COR-L47 (cell line): ENCODE measurements around the gene KCNJ6.
"Not testable (repeated sequence)": the region's sequence is repeated elsewhere in the genome, so short reads cannot be mapped to it uniquely, and the experiment has no call there.

Experiments
- DNase-seq: peaks from one replicate; lab custom pipeline; 2025; lab: John Stamatoyannopoulos, UW

KCNJ6 gene

DNA sequence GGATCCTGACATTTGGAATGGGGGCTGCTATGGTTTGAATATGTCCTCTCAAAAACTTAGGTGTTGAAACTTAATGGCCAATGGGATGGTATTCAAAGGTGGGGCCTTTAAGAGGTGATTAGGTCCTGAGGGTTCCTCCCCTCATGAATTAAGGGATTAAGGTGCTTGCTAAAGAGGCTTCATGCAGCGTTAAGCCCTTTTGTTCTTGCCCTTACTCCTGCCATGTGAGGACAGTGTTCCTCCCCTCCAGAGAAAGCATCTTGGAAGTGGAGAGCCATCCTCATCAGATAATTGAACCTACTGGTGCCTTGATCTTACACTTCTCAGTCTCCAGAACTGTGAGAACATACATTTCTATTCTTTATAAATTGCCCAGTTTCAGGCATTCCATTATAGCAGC lies 146.6 kb downstream of the KCNJ6 start:
- no peak for DNase-seq

DNA sequence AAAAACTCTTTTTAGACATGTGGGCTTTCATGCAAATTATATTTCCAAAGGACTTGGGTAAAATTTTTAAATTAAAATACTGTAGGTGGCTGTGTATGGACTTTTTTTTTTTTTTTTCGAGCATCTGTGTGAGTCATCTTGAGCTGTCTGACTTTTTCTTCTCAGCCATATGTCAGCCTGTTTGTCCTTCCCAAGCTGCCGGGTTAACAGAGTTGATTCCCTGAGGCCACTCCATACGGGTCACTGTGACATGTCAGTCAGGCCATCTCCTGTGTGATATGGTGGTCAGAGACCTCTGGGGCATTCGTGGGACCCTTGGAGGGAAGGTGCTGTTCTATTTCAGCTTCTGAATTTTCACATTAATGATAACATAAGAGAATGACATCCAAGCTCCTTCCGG lies 148.3 kb downstream of the KCNJ6 start:
- no peak for DNase-seq

DNA sequence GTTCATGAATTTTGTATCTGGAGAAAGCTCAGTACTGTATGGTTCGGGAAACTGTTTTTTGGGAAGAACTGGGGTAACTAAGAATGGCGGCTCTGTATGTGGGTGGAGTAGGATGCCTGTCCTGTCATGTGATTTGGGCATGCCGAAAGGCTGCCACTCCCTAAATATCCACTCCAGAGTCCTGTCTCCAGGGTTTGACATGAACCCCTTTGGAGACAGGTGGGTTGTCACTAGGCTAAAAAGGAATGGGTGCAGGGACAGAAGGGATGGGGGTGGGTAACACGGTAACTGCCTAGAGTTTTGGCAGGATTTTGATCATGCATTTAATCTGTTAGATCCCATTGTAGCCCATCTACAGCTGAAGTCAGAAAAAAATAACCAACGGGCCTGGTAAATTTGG lies 150.1 kb downstream of the KCNJ6 start:
- DNase-seq: no peak

DNA sequence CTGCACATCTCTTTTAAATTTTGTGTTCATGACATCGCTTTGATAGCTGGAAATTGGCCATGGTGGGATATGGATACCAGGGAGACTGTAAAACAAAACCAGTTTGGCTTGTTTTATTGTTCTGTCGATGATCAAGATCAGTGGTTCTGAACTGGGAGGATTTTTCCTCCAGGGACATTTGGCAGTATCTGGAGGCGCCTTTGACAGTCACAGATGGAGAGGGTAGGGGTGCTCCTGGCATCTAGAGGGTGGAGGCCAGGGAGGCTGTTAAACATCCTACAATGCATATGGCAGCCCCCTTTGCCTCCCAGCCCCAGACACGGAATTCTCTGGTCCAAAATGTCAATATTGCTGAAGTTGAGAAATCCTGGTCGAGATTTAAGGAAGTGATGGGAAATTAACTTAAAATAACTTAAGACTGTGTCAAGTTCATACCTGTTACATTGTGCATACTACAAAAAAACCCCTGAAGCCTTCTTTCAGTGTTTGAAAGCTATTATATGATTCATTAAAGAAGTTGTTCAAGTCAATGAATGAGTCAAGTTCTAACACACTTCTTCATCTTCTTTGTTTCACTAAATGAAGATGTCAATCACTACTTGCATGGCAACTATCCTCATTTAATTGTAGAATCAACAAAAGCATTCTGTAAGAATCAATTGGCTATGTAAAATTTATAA lies 150.9 kb downstream of the KCNJ6 start:
- DNase-seq: no peak

DNA sequence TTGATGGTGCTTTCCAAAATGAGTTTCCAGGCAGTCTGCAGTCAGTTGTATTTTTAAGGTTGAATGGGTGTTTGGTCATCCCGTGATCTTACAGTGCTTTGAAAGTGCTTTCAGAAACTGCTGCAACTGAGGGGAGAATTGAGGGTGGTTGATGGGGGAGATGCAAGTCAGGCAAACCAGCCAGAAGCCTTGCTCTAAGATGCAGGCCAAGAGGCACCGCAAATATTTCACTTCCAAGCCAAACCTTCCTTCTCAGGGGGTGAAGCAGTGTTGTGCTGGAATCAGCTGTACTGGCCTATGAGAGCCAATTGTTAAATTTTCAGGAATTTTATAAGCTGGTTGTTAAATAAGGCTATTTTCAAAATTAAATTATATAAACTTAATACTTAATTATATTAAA lies 151.6 kb downstream of the KCNJ6 start:
- DNase-seq: no peak

DNA sequence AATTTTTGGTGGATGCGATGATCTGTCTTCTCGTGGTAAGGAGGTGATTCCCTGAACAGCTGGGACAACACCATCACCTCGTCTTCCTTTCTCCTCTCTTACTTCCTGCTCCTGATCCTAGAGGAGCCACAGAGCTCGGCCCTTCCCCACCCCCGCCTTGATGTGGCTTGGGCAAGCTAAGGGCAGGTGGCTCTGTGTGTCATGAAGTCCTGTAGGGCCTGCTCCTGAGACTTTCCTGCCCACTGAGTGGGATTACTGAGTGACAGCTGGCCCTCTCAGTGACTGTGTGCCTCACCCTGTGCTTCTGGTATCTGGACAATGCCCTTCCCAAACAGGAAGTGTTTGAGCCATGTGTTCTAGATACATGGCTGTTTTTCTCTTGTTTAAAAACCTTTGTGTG lies 153.0 kb downstream of the KCNJ6 start:
- DNase-seq: no peak

DNA sequence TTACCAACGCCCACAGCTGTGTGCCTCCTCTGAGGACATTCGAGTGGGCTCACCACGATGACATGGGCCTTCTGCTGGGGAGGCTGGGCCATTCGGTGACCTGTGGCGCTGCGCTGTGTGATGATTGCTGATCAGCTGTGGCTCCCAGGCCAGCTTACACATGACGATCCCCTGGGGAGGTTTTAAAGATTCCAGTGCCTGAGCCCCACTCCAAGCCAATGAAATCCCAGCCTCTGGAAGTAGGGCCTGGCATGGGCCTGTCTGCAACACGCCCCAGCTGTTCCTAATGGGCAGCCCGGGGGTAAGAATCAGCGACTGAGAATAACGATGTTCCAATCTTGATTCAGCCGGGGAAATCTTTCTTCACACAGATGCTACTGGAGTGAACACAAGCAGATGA lies 153.7 kb downstream of the KCNJ6 start:
- DNase-seq: no peak

DNA sequence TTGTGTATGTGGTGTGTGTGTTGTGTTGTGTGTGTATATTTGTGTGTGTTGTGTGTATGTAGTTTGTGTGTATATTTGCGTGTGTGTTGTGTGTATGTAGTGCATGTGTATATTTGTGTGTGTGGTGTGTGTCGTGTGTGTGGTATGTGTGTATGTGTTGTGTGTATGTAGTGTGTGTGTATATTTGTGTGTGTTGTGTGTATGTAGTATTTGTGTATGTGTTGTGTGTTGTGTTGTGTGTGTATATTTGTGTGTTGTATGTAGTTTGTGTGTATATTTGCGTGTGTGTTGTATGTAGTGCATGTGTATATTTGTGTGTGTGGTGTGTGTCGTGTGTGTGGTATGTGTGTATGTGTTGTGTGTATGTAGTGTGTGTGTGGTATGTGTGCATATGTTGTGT lies 154.9 kb downstream of the KCNJ6 start:
- not testable (repeated sequence) for DNase-seq

DNA sequence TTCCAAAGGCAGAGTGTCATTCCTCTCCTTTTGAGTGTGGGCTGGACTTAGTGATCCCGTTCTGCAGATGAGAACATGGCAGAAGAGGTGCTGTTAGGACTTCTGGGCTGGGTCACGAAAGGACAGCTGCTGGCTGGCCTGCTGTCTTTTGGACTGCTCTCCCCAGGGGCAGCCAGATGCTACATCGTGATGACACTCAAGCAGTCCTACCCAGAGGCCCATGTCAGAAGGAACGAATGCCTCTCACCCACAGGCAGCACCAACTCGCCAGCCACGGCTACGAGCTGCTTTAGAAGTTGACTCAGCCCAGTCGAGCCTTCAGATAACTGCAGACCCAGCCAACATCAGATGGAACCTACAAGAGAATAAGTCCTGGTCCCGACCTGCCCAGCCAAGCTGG lies 156.5 kb downstream of the KCNJ6 start:
- no peak for DNase-seq

DNA sequence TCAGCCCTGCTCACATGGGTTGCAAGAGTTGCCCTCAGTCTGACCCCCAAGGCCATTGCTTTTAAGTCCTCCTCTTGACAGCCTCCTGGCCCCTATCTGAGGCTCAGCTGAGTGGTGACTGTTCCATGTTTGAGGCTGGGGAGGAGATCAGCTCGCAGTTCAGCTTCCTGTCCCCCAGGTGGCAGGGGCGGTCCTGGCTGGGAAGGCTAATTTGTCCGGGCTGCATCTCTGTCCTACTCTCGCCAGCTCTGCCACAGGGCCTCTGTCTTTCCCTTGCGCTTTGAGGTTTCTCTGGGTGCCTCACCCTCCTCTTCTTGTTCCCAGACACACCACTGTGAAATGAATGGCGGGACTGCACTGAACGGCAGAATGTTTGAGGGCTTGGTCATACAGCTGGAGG lies 157.3 kb downstream of the KCNJ6 start:
- peak; percentile 56 for DNase-seq

DNA sequence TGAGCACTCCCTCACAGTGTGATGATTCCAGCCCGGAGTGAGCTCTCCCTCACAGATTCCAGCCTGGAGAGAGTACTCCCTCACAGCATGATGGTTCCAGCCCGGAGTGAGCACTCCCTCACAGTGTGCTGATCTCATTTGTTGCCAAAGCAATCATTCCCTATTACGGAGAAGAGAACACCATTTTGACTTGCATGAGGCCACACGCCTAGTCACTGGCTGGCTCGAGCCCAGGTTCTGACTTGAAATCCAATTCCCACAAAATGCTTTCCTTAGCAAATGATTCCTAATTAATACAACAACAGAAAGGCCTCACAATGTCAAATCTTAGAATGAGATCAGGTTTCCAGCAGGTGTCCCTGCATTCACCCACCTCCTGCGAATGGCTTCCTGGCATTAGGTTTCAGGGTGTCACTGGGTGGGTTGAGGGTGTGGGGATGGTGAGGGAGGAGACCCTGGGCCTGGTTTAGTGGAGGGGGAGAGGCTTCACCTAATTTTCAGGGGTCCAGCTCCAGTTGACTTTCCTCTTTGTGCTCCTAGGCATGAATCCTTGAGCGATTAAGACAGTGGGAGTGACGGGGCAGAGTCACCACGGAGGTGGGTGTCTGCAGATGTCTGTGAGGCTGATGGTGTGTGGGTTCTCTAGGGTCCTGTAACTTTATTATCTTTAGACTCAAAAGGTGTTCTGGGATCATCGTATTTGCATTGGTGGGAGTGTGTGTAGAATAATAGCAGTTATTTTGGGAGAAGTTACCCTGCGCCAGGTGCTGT lies 158.5 kb downstream of the KCNJ6 start:
- peak; percentile 82 for DNase-seq

DNA sequence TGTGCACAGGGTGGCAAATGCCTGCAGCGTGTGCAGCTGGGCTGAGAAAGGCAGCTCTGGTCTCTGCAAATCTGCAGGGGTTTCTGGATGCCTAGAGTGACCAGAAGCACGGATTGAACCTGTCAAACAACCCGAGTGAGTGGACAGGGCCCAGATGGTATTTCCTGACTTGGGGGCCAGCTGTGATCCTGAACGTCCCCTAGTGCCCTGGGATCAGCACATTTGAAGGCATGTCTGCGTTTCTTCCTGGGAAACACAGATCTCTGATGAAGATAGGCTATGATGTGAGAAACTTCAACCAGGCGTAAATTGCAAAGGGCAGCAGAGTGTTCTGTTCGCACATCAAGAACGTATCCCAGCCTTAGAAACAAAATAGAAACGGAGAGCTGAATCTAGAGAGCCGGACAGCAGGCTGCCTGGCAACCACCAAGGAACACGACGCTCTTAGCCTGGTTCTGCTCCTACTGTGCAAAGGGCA lies 163.1 kb downstream of the KCNJ6 start:
- no peak for DNase-seq

DNA sequence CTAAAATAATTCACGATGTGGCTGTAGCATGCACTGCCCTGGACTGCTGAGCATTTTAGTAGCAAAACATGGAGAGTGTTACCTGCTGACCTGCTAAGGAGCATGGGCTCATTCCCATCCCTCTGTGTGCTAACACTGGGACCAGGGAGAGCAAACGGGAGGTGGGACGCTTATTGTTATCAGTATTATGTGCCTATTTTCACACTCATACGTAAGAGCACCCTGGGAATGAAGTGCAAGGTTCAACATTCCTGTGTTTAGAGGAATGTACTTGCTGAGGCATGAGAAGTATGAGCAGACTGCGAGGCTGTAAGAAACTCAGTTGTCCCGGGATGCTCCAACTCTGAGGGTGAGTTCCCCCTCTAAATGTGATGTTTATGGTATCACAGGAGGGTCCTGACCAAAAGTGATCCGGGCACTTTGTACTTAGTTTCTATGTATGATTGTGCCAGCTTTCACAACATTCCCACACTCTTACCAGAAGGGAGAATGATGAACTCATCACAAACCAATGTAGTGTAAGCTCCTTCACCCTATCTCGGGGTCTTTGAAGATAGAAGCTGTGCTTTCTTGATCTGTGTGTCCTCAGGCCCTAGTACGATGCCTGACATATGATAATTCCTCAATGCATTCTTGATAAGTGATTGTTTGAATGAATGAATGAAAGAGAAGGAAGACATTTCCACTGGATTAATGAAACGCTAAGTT lies 164.8 kb downstream of the KCNJ6 start:
- no peak for DNase-seq

DNA sequence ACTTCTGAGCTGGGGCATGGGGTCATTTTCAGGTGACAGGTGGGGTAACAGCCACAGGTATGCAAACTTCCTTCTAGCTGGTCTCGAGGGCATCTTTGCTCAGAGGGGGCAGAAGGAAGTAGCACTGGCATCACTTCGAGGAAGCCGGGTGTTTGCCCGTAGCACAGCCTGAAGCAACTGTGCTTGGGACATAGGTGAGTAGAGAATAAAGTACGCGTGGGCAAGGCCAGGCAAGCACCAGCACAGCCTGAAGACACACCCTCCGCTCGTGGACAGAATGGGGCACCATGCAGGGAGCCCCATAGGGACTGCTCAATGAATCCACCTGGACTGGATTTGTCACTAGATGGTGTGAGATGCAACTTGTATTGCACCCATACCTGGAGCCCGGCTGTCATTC lies 167.1 kb downstream of the KCNJ6 start:
- no peak for DNase-seq

DNA sequence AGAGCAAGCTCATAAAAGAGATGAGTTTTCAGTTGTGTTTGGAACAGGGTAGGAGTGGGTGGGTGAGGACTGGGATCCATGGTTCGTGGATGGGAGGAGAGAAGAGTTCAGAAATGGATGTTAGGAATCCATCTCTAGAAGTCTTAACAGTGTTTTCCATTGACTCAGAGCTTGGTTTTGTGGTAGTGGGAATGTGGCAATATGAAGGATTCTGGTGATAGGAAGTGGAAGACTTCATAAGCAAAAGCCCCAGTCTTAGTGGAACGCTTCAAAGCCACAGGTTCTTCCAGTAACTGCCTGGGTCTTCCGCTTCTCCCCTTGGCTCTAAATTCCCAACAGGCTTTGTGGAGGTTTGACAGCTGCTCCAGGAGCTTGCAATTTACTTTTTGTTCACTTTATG lies 167.9 kb downstream of the KCNJ6 start:
- no peak for DNase-seq

DNA sequence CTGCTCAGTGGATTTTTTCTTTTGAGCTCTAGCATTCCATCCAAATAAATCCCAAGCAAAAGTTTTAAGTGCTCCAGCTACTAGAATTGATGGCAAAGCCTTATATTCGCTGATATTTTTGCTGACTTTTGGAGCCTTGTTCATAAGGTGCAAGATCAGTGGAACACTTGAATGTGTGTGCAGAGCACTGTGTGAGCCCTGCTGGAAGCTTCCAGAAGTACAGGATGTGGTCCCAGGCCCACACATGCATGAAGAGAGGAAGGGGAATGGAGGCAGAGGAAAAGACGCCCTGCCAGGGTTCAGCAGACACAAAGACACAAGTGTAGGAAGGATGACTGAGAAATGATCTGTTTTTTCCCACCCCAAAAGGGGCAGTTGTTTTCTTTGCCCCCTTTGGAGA lies 169.4 kb downstream of the KCNJ6 start:
- DNase-seq: no peak

DNA sequence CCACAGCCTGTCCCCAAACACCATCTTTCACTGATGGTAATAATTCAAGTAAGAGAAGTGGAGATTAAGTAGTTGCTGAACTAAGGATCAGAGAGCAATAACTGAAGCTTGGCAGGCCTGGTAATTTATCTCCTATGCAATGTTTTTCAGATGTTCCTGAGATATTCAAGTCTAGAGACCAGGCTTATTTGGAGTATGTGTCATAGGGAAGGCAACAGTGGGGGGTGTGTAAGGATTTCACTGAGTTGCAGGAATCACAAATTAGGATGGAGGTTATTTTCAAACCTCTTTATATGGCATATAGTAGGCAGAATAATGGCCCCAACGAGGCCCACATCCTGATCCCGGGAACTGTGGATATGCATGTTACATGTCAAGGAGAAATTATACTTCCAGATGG lies 171.7 kb downstream of the KCNJ6 start:
- no peak for DNase-seq

DNA sequence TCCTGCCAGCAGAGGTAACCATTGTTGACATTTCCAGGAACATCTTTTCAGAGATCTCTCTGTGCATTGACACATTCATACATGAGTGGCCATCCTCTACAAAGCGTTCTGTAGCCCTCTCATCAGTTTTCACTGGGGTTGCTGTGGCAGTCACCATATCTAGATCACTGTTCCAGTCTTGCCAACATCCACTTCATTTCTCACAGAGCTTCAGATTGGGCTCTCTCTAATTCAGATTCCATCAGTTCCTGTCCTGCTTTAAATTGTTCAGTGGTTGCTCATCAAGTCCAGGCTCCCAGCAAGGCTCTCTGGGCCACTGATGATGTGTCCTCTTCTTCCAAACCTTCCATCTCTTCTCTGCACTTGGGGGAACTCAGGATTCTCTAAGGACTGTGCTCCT lies 173.7 kb downstream of the KCNJ6 start:
- no peak for DNase-seq

DNA sequence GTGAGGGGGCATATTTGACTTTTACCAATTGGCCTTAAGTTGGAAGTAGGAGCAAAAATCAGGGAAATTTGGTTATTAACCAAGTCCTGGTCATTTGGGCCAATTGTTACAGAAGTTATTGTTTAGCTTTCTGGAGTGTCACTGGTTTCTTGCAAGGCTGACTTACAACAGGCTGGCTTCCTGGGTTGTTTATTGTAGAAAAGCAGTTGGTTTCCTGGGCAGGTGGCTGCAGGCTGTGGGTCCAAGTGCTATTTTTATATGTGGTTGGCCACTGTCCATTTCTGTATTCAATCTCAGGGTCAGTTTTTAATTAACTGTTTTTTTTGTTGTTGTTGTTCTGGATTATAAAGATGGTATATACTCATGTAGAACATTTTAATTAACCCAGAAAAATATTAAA lies 174.1 kb downstream of the KCNJ6 start:
- DNase-seq: no peak

DNA sequence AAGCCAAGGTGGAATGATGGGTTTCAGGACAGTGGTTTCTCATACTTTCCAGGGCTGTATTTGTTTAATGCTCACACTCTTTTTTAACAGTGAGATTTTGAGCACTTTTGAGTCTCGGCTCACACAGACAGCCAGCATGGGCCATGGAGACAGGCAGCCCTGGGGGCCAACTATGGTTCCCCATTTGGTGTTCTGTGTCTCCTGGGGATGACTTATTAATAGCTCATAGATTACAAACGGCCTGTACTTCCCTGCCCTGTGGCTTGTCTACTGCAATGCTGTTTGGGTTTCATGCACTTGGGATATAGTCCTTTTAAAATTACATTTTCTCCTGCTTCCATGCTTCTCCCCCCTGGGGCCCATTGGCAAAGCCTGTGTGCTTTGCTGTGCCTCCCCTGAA lies 178.3 kb downstream of the KCNJ6 start:
- DNase-seq: no peak

DNA sequence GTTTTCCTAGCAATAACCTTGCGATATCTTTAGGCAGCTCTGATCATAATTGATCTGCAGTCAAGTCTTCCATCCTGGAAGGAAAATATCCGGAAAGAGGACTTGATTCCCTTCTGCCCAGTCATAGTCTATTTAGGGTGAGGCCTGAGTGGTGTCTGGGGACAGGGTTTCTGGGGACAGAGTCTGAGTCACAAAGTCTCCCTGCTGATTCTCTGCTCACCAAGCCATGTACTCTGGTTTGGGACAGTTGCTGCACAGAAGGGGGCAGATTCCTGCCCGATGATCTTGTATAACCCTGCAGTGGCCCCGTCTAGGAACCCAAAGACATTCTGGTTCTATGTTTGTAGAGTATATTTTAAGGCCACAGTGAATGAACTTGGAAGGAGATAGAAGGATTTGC lies 178.8 kb downstream of the KCNJ6 start:
- no peak for DNase-seq

DNA sequence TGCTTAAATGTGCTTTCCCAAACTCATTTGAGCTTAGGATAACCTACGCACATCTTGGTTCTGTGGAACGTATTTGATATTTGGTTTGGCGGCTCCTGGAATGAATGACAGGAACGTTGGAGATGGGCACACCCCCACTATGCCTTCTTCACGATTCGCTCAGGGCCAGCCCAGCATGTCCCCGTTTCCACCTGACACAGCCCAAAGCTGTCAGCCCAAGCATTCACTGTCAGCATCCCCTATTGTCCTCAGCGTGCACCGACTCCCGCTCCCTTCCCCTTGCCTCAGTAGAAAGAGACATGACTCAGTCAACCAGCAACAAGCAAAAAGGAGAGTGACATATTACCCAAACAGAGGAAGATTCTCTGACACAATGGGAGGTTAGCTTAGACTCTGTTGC lies 181.4 kb downstream of the KCNJ6 start:
- no peak for DNase-seq

DNA sequence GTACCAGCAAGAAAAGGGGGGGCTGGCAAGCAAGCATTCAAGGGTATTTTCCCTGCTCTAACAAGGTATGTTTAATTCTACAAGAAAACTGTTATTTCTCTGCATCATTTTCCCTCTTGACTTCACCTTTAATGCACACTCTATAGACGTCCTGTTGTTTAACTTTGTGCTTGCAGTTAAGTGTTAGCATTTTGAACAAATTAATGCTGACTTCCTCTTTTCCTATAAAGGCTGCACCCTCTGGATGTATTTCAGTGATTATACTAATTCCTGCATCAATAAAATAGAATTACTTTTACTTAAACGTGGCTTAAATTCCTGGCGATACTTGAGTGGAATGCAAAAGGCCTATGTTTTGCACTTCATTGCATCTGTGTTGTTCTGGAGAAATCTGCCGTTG lies 183.3 kb downstream of the KCNJ6 start:
- no peak for DNase-seq
